Neural cell (in vitro differentiated cells): Measurements from ENCODE around the gene LIN9.

Experiments used
- EZH2 ChIP-seq: fragments of 200-600, 300-800 bp; shearing (Covaris generic), sonication (generic); IDR thresholded peaks from 2 replicates; pipeline ENCODE4 v1.6.1; 2014; ENCODE audit warnings: antibody characterized with exemption, low read length, borderline replicate concordance, mild to moderate bottlenecking; ENCODE audit not compliant: insufficient read depth, poor library complexity, severe bottlenecking
- POLR2AphosphoS5 ChIP-seq: IDR thresholded peaks from 2 replicates; pipeline ENCODE4 v1.6.1; 2012
- REST ChIP-seq: IDR thresholded peaks from 2 replicates; pipeline ENCODE4 v1.6.1; 2012; ENCODE audit warnings: borderline replicate concordance
- TF ChIP-seq, protein P1 (sequence below): fragments of 450-650 bp; IDR thresholded peaks from 2 replicates; pipeline ENCODE4 v1.5.1; 2014; ENCODE audit warnings: antibody characterized with exemption, mild to moderate bottlenecking, moderate library complexity; ENCODE audit not compliant: poor library complexity, severe bottlenecking

GRCh38 chr1:226311376-226311775 lies 2.4 kb upstream of the LIN9 start:
- TF ChIP-seq, protein P1, sequence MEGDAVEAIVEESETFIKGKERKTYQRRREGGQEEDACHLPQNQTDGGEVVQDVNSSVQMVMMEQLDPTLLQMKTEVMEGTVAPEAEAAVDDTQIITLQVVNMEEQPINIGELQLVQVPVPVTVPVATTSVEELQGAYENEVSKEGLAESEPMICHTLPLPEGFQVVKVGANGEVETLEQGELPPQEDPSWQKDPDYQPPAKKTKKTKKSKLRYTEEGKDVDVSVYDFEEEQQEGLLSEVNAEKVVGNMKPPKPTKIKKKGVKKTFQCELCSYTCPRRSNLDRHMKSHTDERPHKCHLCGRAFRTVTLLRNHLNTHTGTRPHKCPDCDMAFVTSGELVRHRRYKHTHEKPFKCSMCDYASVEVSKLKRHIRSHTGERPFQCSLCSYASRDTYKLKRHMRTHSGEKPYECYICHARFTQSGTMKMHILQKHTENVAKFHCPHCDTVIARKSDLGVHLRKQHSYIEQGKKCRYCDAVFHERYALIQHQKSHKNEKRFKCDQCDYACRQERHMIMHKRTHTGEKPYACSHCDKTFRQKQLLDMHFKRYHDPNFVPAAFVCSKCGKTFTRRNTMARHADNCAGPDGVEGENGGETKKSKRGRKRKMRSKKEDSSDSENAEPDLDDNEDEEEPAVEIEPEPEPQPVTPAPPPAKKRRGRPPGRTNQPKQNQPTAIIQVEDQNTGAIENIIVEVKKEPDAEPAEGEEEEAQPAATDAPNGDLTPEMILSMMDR = no peak
- no peak for TF ChIP-seq POLR2AphosphoS5
- TF ChIP-seq REST = no peak
- TF ChIP-seq EZH2 = no peak
